ENCODE data around the gene CTNNA3. TPM values are rescaled to one million over a fixed set of nuclear protein-coding genes. Genes with fewer than 3 reads are reported as not detected.
"Not testable (repeated sequence)": the region's sequence is repeated elsewhere in the genome, so short reads cannot be mapped to it uniquely, and the experiment has no call there.

Gene CTNNA3
- total RNA-seq, 4 donors from 2014 or later = 1.2 to 7.1 (median 1.3) TPM

DNA sequence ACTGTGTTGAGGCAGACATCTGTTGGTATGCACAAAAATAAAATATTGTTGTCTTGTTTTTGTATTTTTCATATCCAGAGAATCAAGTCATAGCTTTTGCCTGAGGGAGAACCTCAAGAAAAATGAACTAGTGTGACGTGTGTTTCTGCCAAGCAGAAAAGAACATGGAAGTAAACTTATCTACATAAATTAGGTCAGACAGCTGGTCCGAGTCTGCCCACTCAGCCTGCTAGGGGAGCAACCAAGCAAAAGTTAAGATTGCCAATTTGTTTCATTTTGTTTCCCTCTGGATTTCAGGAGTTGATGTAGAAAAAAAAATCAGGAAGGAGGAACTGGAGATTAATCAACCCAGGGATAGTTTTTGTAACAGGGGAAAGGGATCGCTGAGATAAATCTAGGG is 1342.6 kb downstream of the CTNNA3 start:
- no peak for ATAC-seq (ENCODE audit: low FRiP score)
- TF ChIP-seq, protein P1, sequence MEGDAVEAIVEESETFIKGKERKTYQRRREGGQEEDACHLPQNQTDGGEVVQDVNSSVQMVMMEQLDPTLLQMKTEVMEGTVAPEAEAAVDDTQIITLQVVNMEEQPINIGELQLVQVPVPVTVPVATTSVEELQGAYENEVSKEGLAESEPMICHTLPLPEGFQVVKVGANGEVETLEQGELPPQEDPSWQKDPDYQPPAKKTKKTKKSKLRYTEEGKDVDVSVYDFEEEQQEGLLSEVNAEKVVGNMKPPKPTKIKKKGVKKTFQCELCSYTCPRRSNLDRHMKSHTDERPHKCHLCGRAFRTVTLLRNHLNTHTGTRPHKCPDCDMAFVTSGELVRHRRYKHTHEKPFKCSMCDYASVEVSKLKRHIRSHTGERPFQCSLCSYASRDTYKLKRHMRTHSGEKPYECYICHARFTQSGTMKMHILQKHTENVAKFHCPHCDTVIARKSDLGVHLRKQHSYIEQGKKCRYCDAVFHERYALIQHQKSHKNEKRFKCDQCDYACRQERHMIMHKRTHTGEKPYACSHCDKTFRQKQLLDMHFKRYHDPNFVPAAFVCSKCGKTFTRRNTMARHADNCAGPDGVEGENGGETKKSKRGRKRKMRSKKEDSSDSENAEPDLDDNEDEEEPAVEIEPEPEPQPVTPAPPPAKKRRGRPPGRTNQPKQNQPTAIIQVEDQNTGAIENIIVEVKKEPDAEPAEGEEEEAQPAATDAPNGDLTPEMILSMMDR (IDR thresholded peaks at IDR 0.05) = no peak
- DNase-seq (ENCODE audit: low spot score) = no peak

DNA sequence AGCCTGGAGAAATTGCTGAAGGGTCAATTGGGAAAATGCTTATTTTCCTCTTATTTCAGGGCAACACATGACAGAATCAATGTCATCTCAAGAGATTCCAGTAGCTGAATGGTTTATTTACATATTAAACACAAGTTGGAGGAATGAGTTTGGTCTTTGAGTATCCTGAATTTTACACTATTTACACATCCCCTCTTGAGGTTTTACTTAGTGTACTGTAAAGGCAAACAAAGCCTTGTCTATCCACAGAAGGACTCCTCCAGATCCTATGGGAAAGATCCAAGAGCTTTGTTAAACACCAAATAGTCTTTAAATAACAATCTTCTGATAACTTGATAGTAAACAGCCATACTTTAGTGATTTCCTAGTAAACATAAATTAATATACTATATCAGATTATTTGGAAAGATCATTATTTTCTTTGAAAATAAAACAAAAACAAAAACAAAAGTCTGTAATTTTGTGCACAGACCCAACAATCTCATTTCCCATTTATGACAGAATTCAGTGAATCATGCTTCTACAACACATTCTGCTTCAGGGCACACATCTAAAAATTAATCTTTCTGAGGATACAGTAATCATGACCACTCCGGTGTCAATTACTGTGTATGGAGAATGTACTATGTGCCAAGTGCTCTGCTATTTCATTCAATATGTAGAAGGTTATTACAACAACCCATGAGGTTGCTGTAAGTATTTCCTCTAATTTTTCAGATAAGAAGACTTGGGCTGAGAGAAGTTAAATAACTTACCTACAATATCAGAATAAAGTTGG is 1345.2 kb downstream of the CTNNA3 start:
- DNase-seq (ENCODE audit: low spot score) = no peak
- no peak for ATAC-seq (ENCODE audit: low FRiP score)
- TF ChIP-seq, protein P1 (IDR thresholded peaks at IDR 0.05) = no peak

DNA sequence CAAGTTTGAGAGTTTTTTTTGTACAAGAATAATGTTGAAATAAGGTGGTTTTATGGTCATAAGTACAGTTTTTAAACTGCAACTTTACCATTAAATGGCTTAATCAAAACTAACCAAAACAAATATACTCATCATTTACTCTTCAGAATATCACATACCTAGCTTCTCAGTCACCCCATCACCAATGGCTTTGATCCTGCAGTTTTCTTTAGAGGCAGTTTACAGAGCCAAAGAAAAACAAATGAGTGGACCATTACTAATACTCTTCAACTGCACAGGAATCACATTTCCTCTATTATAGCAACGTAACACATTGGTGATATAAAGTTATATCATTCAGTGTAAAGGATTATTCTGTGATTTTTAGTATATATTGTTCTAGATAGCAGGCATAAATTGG is 1346.3 kb downstream of the CTNNA3 start:
- no peak for DNase-seq (ENCODE audit: low spot score)
- TF ChIP-seq, protein P1 (IDR thresholded peaks at IDR 0.05) = no peak
- ATAC-seq (ENCODE audit: low FRiP score) = no peak

GRCh38 chr10:66349076-66349475 is 1346.9 kb downstream of the CTNNA3 start:
- no peak for ATAC-seq (ENCODE audit: low FRiP score)
- TF ChIP-seq, protein P1 (IDR thresholded peaks at IDR 0.05) = no peak
- no peak for DNase-seq (ENCODE audit: low spot score)

DNA sequence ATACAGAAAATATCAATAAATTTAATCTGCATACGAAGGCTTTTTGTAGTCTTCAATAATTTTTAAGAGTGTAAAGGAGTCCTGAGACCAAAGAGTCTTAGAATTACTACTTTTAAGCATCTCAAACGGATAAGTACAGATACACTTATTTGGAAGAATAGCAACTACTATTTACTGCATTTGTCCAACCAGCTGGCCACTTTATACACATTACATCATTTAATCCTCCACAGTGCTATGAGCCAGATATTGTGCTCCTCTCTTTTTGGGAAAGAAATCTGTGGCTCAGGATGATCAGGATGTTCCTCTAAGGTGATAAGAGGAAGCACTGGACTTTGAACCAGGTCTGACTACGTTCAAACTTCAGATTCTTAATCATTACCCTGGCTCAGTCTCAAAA is 1358.8 kb downstream of the CTNNA3 start:
- no peak for DNase-seq (ENCODE audit: low spot score)
- ATAC-seq (ENCODE audit: low FRiP score) = no peak
- TF ChIP-seq, protein P1 (IDR thresholded peaks at IDR 0.05) = no peak

GRCh38 chr10:66336791-66337190 is 1359.2 kb downstream of the CTNNA3 start:
- no peak for ATAC-seq (ENCODE audit: low FRiP score)
- DNase-seq (ENCODE audit: low spot score) = no peak
- TF ChIP-seq, protein P1 (IDR thresholded peaks at IDR 0.05) = no peak

DNA sequence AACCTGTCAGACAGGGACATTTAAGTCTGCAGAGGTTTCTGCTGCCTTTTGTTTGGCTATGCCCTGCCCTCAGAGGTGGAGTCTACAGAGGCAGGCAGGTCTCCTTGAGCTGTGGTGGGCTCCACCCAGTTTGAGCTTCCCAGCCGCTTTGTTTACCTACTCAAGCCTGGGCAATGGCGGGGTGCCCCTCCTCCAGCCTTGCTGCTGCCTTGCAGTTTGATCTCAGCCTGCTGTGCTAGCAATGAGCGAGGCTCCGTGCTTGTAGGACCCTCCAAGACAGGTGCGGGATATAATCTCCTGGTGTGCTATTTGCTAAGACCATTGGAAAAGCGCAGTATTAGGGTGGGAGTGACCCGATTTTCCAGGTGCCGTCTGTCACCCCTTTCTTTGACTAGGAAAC is 1360.2 kb downstream of the CTNNA3 start:
- not testable (repeated sequence) for ATAC-seq (ENCODE audit: low FRiP score); DNase-seq (ENCODE audit: low spot score)

Data from omental fat pad (tissue), 4 donors.